K562 (cell line): Measurements from ENCODE around the gene BMF. TPM values are rescaled to one million over a fixed set of nuclear protein-coding genes. Genes with fewer than 3 reads are reported as not detected.
A peak's percentile ranks its signal among the peaks of the same experiment; 100 is the strongest.

Source experiments
- ATAC-seq: fragments of 200-7000 bp; cut with Tn5 transposase; 3 replicates; pipeline ENCODE4 v1.9.1; 2020; ENCODE audit warnings: moderate library complexity
- BruUV-seq: library from RNA; stranded (reverse); fragments of 400-500 nt; replicated peaks from 2 replicates; lab custom pipeline; 2021; lab: Mats Ljungman, UMichigan
- CTCF ChIA-PET: fragments of 300-600 bp; formaldehyde crosslinking; extraction: SDS; loops from one replicate; lab custom pipeline; 2021; ENCODE audit warnings: low intra/inter-chr PET ratio; lab: Yijun Ruan, JAX
- POLR2A ChIA-PET: fragments of 300-600, 350-650 bp; sonication (Branson Sonifier 250); formaldehyde crosslinking; extraction: SDS; loops from one replicate; lab custom pipeline; 2021; ENCODE audit warnings: antibody characterized with exemption, inconsistent platforms; lab: Yijun Ruan, JAX
- DNase-seq, 4 experiments: peaks; one replicate each; pipeline versions ENCODE4 v3.0.0 to v3.0.0-alpha.2; 2011 to 2018; ENCODE audit warnings: low spot score in 3 of 4, mixed read lengths in 3 of 4; ENCODE audit errors: extremely low read depth in 1 of 4
- FAIRE-seq: peaks from 2 replicates; lab custom pipeline; 2011; peaks lifted over from hg19 to GRCh38; lab: Jason Lieb, UNC
- H2AFZ ChIP-seq: 2 replicates; pipeline ENCODE4 v1.6.0; 2011; ENCODE audit warnings: low read depth, low read length, control low read depth, inconsistent platforms
- H3K27ac ChIP-seq: fragments of 200-600 bp; 3 replicates; pipeline ENCODE4 v1.8.0; 2011; ENCODE audit warnings: low read depth, mild to moderate bottlenecking, control low read depth, inconsistent platforms, low read length, moderate library complexity, mixed read lengths; ENCODE audit errors: extremely low read depth
- H3K27me3 ChIP-seq, 2 experiments: fragments of 300-600 bp in 1 of 2; 2 replicates in 1 of 2; 3 replicates in 1 of 2; pipeline versions ENCODE4 v1.6.0 to v1.8.0; 2011; ENCODE audit warnings: inconsistent platforms in 2 of 2, low read length in 2 of 2, mild to moderate bottlenecking in 1 of 2, mixed read lengths in 1 of 2, moderate library complexity in 1 of 2; ENCODE audit not compliant: control insufficient read depth in 2 of 2, insufficient read depth in 2 of 2
- H3K36me3 ChIP-seq: fragments of 300-600 bp; 3 replicates; pipeline ENCODE4 v1.8.0; 2011; ENCODE audit warnings: mild to moderate bottlenecking, low read length, inconsistent platforms; ENCODE audit not compliant: control insufficient read depth, insufficient read depth
- H3K4me1 ChIP-seq, 2 experiments: fragments of 200-600 bp in 1 of 2; replicated peaks in 1 of 2; 2 replicates in 1 of 2; 3 replicates in 1 of 2; pipeline versions ENCODE4 v1.5.1 to v1.8.0; 2011; ENCODE audit warnings: inconsistent platforms in 2 of 2, low read length in 2 of 2, mild to moderate bottlenecking in 1 of 2, mixed read lengths in 1 of 2, moderate library complexity in 1 of 2; ENCODE audit not compliant: control insufficient read depth in 2 of 2, insufficient read depth in 2 of 2
- H3K4me2 ChIP-seq: 2 replicates; pipeline ENCODE4 v1.6.1; 2011; ENCODE audit warnings: low read length, control low read depth, inconsistent platforms, mixed read lengths; ENCODE audit not compliant: insufficient read depth
- H3K4me3 ChIP-seq: fragments of 200-600 bp; sonication (generic), shearing (Covaris generic); 2 replicates; pipeline ENCODE4 v1.5.1; 2016; ENCODE audit warnings: control low read depth, inconsistent platforms
- H3K79me2 ChIP-seq: fragments of 200-600 bp; 3 replicates; pipeline ENCODE4 v1.8.0; 2011; ENCODE audit warnings: low read length, inconsistent platforms; ENCODE audit not compliant: control insufficient read depth, insufficient read depth
- H3K9ac ChIP-seq, 2 experiments: 2 replicates each; pipeline versions ENCODE4 v1.6.0 to v1.6.1; 2011; ENCODE audit warnings: low read depth in 2 of 2, low read length in 2 of 2, control low read depth in 1 of 2, inconsistent platforms in 1 of 2, mild to moderate bottlenecking in 1 of 2, mixed read lengths in 1 of 2; ENCODE audit not compliant: insufficient read depth in 1 of 2
- H3K9me1 ChIP-seq: one replicate; pipeline ENCODE4 v1.6.0; 2011; ENCODE audit warnings: inconsistent platforms, mild to moderate bottlenecking, low read length, moderate library complexity; ENCODE audit not compliant: control insufficient read depth, insufficient read depth
- H3K9me3 ChIP-seq: replicated peaks from 2 replicates; pipeline ENCODE4 v1.5.1; 2011; ENCODE audit warnings: low read depth, low read length, inconsistent platforms; ENCODE audit not compliant: control insufficient read depth, insufficient read depth
- H4K20me1 ChIP-seq: replicated peaks from 2 replicates; pipeline ENCODE4 v1.6.1; 2011; ENCODE audit warnings: low read length, inconsistent platforms, mixed read lengths; ENCODE audit not compliant: control insufficient read depth, insufficient read depth
- FOXJ3 ChIP-seq: sonication (generic); formaldehyde crosslinking; IDR thresholded peaks from 2 replicates; pipeline ENCODE4 v1.4.0; 2020; ENCODE audit warnings: mild to moderate bottlenecking, missing genetic modification reagents
- TAF9B ChIP-seq: fragments of 450-650 bp; IDR thresholded peaks from 2 replicates; pipeline ENCODE4 v1.6.1; 2018; ENCODE audit warnings: mild to moderate bottlenecking; ENCODE audit not compliant: partially characterized antibody
- ZNF217 ChIP-seq: sonication (generic); formaldehyde crosslinking; IDR thresholded peaks from 2 replicates; pipeline ENCODE4 v1.8.0; 2022; ENCODE audit warnings: mild to moderate bottlenecking, missing genetic modification reagents
- ZNF253 ChIP-seq: fragments of 250-450 bp; sonication (Bioruptor Pico); conservative IDR thresholded peaks from 2 replicates; pipeline ENCODE4 v1.6.1; 2021; ENCODE audit warnings: mild to moderate bottlenecking
- ZNF347 ChIP-seq: fragments of 450-650 bp; formaldehyde crosslinking; IDR thresholded peaks from 2 replicates; pipeline ENCODE4 v1.4.0; 2020; ENCODE audit warnings: low read depth, mild to moderate bottlenecking, moderate library complexity
- WGBS: fragments of 100-300 bp; shearing (Covaris generic); methylation state at CpG from one replicate; pipeline ENCODE4 v1.1.6; 2016; ENCODE audit warnings: low coverage, mixed read lengths; ENCODE audit not compliant: insufficient coverage; ENCODE audit errors: missing lambda C conversion rate; 5-methylcytosine and 5-hydroxymethylcytosine counted together
- in situ Hi-C: fragments of 300-500 bp; cut with MboI; formaldehyde crosslinking; loops from 4 replicates; pipeline ENCODE4 v1.15.0; 2018; ENCODE audit warnings: inconsistent platforms, mixed read lengths
- intact Hi-C: fragments of 100-400 bp; cut with micrococcal nuclease; formaldehyde crosslinking; loops from 2 replicates; pipeline ENCODE4 v1.14.2; 2022
- polyA plus RNA-seq, 8 experiments: library from polyadenylated mRNA; depleted of rRNA in 4 of 8; stranded (reverse) in 5 of 8; unstranded in 3 of 8; fragments of >200 nt; fragmentation: Nextera tagmentation in 2 of 8; fragmentation: Illumina TruSeq in 1 of 8; extraction: Ambion mirVana in 2 of 8; extraction: Trizol in 1 of 8; gene quantifications; 2 replicates each; pipeline versions ENCODE4 v1.2.1 to v1.2.3, GENCODE V29; 2011 to 2014; ENCODE audit warnings: inconsistent platforms in 1 of 8, missing spikeins in 1 of 8
- total RNA-seq, 7 experiments: library from RNA; depleted of rRNA in 6 of 7; stranded (reverse); fragments of >200 nt in 6 of 7; fragmentation: Illumina TruSeq in 2 of 7; extraction: Trizol in 2 of 7; gene quantifications; 2 replicates each; pipeline versions ENCODE4 v1.2.1 to v1.2.3, GENCODE V29; 2011 to 2021; ENCODE audit warnings: low replicate concordance in 1 of 7
- TF ChIP-seq, protein P1 (sequence below): fragments of 250-450 bp; sonication (Bioruptor Pico); IDR thresholded peaks from 2 replicates; pipeline ENCODE4 v1.5.1; 2021; ENCODE audit warnings: mild to moderate bottlenecking

BMF gene
- total and polyA plus RNA-seq, 9 of the 15 experiments (the other 6 are each of a cell fraction or from before 2014, with no cell fraction given) = 0.25 to 0.91 (median 0.59) TPM; not detected in 2

DNA sequence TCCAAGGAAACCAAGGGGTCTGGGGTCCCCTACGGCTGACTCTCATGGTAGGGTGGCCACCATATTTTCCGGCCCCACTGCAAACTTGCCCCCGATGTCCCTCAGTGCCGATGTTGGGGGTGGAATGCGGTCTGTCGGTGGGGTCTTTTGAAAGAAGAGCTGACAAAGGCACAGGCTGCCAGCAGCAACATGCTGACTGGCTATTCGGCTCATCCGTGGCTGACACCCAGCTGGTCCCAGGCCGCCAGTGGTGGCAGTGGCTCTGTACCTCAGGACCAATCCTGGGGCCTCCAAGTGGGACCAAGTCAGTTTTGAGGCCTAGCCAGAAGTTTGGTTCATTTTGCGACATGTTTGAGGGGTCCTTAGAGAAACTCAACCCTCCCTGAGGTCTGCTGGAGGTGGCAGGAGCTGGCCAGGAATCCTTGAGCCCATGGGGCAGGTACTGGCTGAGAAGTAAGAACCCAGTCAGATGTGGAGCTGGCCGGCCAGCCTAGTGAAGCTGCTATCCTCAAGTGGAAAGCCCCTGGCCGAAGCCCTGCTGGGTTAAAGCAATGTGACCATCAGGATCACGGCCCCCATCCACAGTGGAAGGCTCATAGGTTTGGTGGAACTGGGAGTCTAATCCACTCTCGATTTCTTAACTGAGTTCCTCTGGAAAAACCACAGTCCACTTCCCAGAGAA is 17.8 kb downstream of the BMF start:
- Histone ChIP-seq H3K27me3 (no peaks in the 10 kb centered on the region), H3K9me1 (no peaks in the 10 kb centered on the region), H4K20me1 (no peaks in the 10 kb centered on the region), H3K79me2 (no peaks in the 10 kb centered on the region), H3K4me3 (no peak overlapping the region), H3K36me3 (no peaks in the 10 kb centered on the region), H3K4me2 (no peak overlapping the region), H3K4me1 (peaks cover 24 to 25% of the 10 kb centered on the region in 2 experiments; a peak in 4 of 5 replicates), H3K9me3 (no peaks in the 10 kb centered on the region), H2AFZ (no peak overlapping the region), H3K9ac (0 out of 4 replicates have a peak overlapping the region, but pooled peaks of 1 of the 2 experiments have one; percentile 19), H3K27ac (no peak overlapping the region)
- no TSS peak for BruUV-seq
- 79% methylated on average over 14 of the region's 14 CpGs for WGBS
- ChIA-PET POLR2A (interaction anchor here (1.1 to 1.2 kb wide), 2 partner anchors 16 to 30 kb away, joined by 4 read pairs; no protein-coding TSS in a partner anchor), CTCF (no interaction called here)
- ATAC-seq = no peak
- TF ChIP-seq ZNF347 (CRISPR knock-in tag) (no peak), TAF9B (no peak), ZNF253 (CRISPR knock-in tag) (no peak), FOXJ3 (CRISPR knock-in tag) (no peak), ZNF217 (CRISPR knock-in tag) (no peak)
- TF ChIP-seq, protein P1, sequence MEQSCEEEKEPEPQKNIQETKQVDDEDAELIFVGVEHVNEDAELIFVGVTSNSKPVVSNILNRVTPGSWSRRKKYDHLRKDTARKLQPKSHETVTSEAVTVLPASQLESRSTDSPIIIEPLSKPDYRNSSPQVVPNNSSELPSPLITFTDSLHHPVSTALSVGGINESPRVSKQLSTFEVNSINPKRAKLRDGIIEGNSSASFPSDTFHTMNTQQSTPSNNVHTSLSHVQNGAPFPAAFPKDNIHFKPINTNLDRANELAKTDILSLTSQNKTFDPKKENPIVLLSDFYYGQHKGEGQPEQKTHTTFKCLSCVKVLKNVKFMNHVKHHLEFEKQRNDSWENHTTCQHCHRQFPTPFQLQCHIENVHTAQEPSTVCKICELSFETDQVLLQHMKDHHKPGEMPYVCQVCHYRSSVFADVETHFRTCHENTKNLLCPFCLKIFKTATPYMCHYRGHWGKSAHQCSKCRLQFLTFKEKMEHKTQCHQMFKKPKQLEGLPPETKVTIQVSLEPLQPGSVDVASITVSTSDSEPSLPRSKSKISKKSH (CRISPR knock-in tag) = no peak
- intact Hi-C loops = no loop called here
- in situ Hi-C loops = no loop called here
- DNase-seq = no peak
- peak; percentile 49 for FAIRE-seq
